HG03064 (cell line): ENCODE measurements around the gene SEMA6A.

ENCODE experiments used
- ATAC-seq: cut with Tn5 transposase; IDR thresholded peaks from one replicate; pipeline ENCODE4 v1.9.1; 2021; ENCODE audit warnings: low read depth; ENCODE audit not compliant: unreplicated experiment

Gene SEMA6A

DNA sequence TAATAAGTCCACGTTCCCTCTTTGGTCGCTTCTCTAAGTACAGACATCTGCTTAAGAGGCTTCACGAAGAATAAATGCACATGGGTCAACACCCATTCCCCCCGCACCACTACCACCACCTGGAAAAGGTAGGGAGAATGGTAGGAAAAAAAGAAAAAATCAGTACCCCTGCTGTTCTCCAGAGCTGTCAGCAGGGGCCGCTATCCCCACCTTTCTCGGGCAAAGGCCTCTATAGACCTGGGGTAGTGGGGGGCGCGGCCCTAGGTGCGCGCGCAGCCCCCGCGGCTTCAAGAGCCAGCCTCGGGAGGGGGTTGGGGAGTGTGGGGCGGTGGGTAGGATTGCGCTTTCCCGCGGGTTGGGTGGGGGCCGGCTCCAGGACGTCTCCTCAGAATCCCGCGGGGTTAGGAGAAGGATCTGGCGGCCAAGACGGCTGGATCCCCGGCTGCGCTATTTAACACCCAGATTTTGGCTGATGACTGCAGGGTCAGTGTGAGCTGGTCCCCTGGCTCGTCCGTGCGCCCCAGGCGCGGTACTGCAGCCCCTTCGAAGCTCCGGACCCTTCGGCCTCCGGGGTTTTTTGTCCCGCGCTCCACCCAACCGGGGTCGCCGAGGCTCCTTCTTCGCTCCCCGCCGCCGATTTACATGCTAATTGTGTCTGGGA is 1.6 kb upstream of the SEMA6A start:
- ATAC-seq: peak; percentile 34

DNA sequence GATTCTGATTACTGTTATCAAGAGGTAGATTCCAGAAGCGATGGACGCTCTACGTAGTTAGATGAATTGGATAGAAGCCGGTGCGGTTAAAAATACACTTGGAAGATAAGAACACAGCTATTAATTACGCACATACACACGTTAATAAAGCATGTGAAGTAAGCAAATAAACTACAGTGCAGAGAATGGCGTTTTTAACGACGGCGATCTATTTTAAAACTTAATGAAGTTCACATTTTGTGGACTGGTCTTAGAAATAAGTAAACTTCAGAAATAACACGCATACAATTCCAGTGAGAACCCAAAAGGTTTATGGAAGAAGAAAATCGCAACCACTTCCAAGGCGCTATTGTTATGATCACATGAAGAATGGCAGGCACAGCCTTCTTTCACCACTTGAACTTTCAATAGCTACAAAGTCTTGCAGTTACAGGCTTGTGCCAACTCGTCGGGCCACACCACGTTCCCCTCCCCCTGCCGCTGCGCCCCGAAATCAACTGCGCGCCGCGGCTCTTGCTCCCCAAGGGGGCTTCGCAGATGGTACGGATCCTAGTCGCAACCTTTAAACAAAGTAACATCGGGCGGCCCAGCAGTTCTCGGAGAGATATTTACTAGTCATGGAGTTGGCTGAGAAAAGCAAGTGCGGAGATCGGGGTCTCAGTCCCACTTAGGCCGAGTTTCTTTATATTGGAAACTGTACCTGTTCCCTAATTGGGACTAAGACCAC is 866 bp upstream of the SEMA6A start:
- ATAC-seq: no peak

GRCh38 chr5:116573702-116574366 is 789 bp downstream of the SEMA6A start:
- no peak for ATAC-seq

DNA sequence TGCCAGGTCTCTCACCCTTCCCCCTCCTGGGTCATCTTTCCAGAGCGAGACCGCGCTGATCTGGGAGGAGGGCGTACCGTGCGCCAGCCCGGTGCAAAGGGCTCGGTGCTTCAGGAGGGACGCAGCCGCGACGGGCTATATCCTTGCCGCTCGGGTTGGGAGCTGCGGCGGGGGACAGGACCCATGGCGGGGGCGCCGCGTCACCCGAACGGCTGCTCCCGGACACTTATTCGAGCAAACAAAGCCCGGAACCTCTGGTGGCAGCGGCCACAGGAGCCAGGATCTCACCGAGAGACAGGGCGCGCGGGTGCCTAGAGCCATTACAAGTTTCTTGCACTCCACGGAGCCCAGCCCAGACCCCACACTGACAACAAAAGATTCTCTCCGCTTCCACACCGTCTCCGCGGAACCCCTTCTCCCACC is 1.3 kb downstream of the SEMA6A start:
- ATAC-seq: no peak

DNA sequence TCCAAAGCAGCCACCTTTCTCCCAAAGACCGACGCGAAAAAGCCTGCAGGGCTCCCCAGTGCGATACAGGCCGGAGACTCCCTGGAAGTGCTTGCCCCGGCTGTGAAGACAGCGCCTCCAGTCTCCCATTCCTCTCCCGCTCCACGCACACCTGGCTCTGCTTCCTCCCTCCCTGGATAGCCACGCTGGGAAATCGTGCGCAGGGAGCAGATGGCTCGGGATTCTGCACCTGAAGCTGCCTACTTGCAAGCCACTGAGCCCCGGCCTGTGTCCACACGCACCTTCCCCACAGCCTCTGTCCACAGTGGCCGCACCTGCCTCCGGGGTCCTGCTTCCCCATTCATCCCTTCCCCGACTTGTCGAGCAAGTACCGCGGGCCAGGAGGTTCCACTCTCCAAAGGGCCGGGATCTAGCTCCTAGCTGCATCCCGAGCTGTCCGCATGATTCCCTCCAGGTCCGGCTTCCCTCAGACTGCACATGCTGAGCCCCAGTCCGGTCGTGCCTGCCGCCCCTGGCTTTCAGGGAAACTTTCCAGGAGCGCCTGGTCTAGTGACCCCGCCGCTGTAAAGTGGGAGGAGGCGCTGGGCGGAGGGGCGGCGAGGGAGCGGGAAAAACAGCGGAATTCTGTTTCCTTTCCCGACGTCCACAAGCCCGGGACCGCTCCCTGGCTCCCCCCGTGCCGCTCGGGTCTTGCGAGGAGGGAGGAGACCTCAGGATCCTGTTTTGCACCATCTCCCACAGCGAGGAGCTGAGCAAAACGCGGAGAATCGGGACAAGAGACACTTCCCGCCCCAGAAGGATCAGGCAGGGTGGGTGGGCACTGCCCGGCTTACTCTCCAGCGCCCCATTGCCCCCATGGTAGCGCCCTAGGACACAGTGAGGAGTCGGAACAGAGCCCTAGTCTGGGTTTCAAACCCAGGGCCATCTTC is 2.0 kb downstream of the SEMA6A start:
- ATAC-seq: no peak

DNA sequence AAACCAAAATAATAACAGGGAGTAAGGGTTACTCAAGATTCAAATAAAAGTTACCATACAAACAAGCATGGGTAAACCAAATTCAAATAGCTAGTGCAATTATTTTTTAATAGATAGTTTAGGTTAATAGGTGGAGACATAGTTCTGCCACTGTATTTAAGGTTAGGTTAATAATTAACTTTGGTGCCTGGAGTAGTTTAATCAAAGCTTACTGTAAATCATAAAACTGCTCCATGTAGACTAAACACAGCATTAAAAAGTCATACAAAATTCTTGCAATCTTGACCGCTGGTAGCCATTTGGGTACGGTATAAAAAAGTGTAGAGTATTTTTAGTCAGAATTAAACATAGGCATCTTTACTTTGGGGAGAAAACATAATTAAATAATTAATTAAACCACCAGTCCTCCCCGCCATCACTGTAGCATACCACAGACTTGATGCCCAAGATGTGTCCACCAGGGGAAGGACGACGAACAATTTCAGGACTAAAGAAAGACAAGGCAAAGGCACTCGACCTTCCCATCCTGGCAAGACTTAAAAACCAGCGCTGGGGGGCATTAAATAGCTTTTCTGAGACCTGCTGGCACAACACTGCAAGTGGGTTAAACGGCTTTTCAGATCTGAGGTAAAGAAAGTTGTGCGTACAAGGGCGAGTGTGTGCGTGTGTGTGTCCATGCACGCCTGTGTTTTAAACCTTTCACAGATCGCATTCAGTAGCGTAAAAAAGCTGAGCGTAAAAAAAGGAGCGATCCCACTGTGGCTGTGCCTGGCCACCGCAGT is 2.9 kb downstream of the SEMA6A start:
- no peak for ATAC-seq

DNA sequence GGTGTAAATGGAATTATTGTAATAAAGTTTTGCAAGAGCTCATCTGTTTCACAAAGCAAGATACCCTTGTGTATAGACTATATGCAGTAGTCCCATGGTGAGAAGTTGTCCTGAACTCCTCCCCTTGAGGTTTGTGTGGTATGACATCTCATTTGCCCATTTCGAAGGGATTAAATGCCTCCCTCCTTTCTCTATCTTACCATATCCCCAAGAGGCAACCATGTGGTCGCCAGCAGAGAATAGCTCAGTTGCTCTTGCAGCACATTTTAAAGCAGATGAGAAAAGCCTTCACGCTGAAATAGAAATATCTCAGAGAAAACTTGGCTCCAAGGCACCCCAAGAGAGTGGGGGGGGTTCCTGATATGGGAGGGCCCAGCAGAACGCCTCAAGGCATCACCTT is 4.6 kb downstream of the SEMA6A start:
- ATAC-seq: no peak

GRCh38 chr5:116567106-116567505 is 7.5 kb downstream of the SEMA6A start:
- ATAC-seq: no peak

DNA sequence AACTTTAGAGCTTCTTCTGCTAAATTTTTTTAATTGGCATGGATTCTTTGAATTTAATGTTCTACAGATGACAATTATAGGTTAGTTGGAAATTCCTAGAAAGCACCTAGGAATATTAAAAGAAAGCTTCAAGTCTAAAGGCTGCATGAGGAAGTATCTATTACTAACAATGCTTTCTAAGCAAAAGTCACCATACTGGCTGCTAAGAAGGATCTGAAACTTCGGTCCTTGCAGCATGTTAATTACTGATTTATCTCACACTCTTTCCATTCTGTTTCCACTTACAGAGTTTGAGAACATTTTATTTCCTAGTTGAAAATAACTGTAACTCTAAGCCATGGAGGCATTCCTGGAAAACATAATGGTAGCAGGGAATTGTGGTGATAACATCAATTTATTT is 8.4 kb downstream of the SEMA6A start:
- peak; percentile 72 for ATAC-seq

DNA sequence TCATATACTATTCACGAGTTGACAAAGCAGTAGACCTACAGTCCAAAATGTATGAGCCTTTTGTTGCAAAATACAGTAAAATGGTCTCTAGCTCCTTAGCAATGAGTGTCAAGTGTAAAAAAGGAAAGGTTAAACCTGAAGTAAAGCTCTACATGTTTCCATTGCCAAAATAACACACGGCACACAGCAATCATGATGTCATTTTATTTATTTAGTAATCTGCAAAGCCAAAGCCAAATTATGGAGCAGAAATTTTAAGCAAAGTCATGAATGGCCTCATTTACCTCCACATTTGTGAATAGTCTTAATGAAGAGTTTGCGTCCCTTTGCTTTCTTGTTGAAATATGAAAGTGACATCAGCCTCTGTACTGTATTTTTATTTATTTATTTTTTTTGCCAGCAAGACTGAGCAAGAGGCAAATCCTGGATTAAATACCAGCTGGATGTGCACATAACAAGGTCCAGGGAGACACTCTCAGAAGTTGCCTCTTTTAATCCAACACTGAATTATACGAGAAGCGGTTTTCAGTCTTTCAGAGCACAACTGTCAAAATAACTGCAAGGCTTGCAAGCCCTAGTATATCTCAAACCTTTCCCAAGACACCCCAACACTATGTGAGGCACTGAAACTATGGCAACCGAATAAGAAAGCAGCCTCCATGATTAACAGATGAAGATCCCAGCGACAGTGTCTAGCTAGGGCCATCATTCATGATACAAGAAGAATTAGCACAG is 9.7 kb downstream of the SEMA6A start:
- ATAC-seq: no peak

DNA sequence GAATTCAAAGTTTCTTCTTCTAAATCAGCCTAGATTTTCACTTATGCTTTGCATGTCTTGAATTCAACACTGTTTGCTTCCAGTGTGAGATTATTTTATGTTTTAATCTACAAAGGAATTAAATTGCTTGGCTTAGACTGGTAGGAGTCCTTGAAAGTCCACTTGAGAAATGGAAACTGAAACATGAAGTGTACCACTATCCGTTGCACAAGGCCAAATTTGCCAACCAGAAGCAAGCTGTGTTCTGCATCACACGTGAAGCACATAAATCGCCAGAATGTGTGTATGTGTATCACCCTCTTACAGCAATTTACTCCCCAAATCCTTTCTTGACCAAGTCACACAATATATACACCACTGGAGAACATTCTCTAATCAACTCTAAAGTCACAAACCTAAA is 10.3 kb downstream of the SEMA6A start:
- ATAC-seq: no peak

DNA sequence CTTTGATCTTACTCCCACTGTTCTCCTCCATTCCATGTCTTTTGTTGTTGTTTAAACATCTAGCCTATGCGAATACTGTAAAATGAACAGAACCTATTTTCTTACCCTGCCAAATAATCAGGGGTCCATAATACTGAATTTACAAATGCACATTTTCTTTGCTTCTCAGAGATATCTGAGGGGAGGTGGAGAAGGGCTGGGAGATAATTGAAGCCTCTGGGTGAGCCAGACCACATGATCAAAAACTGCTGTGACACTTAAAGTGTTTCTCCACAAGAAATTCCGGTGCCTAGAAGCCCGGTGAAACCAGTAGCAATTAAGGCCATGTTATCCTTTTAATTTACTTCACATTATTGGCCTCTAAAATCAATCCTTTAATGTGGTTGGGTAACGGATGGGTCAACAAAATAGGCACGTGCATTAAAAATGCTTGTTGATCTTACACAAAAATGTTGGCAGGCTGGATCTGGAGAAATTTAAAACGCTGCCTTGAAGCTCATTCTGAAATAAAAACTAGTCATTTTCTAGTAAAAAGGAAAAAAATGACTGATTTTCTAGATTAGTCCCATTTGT is 10.8 kb downstream of the SEMA6A start:
- ATAC-seq: no peak

- ATAC-seq: no peak
Measured at GRCh38 chr5:116562669-116563068, 12.0 kb downstream of the SEMA6A start.

DNA sequence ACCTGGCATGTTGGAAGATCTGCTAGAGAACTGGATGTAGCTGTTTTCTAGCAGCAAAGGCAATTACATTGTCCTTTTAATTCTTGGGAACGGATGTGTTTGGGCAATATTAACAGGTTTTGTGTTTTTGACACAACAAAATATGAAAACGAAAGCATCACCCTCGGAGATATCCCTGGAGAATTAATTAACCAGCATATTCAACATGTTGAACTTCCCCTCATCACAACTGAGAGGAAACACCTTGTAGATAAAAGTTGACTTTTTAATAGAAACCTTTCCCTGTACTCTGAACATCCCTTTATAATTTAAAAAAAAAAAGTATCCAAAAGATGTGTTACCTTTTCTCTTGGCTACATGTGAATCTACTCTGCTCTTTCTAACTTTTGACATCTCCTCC is 13.0 kb downstream of the SEMA6A start:
- no peak for ATAC-seq

GRCh38 chr5:116559673-116560164 is 14.9 kb downstream of the SEMA6A start:
- no peak for ATAC-seq

DNA sequence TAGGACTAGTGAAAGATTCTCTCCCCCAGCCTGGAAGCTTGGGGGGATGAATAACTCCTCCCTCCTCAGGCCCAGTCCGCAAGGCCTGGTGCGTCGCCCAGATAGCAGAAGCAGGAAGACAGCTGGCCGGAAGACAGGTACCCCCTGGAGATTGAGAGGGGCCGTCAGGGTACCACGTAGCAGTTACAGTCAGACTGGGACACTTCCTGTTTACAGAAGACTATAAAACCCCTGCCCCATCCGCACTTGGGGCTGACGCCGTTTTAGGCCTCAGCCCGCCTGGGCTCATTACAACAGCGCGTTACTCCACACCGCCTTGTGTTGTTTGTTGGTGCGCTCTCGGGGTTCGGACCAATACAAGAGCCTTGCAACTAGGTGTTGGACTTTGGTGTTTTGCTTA is 15.4 kb downstream of the SEMA6A start:
- ATAC-seq: no peak

- no peak for ATAC-seq
Measured at GRCh38 chr5:116557669-116558271, 16.9 kb downstream of the SEMA6A start.

- ATAC-seq: no peak
Measured at GRCh38 chr5:116554764-116555163, 19.9 kb downstream of the SEMA6A start.
